ENCODE measurements around the gene TRIM63. TPM values are rescaled to one million over a fixed set of nuclear protein-coding genes. Genes with fewer than 3 reads are reported as not detected.
"Not testable (repeated sequence)": the region's sequence is repeated elsewhere in the genome, so short reads cannot be mapped to it uniquely, and the experiment has no call there.

The TRIM63 gene
- total RNA-seq, 4 donors from 2014 or later = 0.77 to 5.4 TPM; not detected in 2

- intact Hi-C loops (cut with DNase I; ENCODE audit: low total_unique reads) = no loop called here
- TF ChIP-seq, protein P1, sequence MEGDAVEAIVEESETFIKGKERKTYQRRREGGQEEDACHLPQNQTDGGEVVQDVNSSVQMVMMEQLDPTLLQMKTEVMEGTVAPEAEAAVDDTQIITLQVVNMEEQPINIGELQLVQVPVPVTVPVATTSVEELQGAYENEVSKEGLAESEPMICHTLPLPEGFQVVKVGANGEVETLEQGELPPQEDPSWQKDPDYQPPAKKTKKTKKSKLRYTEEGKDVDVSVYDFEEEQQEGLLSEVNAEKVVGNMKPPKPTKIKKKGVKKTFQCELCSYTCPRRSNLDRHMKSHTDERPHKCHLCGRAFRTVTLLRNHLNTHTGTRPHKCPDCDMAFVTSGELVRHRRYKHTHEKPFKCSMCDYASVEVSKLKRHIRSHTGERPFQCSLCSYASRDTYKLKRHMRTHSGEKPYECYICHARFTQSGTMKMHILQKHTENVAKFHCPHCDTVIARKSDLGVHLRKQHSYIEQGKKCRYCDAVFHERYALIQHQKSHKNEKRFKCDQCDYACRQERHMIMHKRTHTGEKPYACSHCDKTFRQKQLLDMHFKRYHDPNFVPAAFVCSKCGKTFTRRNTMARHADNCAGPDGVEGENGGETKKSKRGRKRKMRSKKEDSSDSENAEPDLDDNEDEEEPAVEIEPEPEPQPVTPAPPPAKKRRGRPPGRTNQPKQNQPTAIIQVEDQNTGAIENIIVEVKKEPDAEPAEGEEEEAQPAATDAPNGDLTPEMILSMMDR (IDR thresholded peaks at IDR 0.05) = peak in 1 of 4 experiments; percentile 3
- no peak for TF ChIP-seq POLR2A (IDR thresholded peaks at IDR 0.05)
- Histone ChIP-seq H3K9me3 (no peaks in the 10 kb centered on the region), H3K4me3 (peak overlapping the region; percentile 77 to 89), H3K36me3 (no peaks in the 10 kb centered on the region), H3K27me3 (no peaks in the 10 kb centered on the region), H3K27ac (peak overlapping the region; percentile 84 to 97), H3K4me1 (peaks cover 0 to 7% of the 10 kb centered on the region in 2 donors)
- peak; percentile 70 to 73 for DNase-seq
Observed at GRCh38 chr1:26110731-26111529, 43.5 kb upstream of the TRIM63 start.

- no peaks in the 10 kb centered on the region for H3K9me3 ChIP-seq
- no peak overlapping the region for H3K27ac ChIP-seq
- no peak for TF ChIP-seq POLR2A (IDR thresholded peaks at IDR 0.05)
- TF ChIP-seq, protein P1 (IDR thresholded peaks at IDR 0.05) = no peak
- no peak for DNase-seq
- H3K27me3 ChIP-seq = no peaks in the 10 kb centered on the region
- peaks cover 0 to 7% of the 10 kb centered on the region in 2 donors for H3K4me1 ChIP-seq
- intact Hi-C loops (cut with DNase I; ENCODE audit: low total_unique reads) = no loop called here
- no peaks in the 10 kb centered on the region for H3K36me3 ChIP-seq
- no peak overlapping the region for H3K4me3 ChIP-seq
Observed at GRCh38 chr1:26109229-26110164, 42.1 kb upstream of the TRIM63 start.

GRCh38 chr1:26105226-26105548 lies 37.8 kb upstream of the TRIM63 start:
- not testable (repeated sequence) for H3K27me3 ChIP-seq, H3K4me1 ChIP-seq, H3K4me3 ChIP-seq, H3K36me3 ChIP-seq, H3K9me3 ChIP-seq, H3K27ac ChIP-seq, DNase-seq
- intact Hi-C loops (cut with DNase I; ENCODE audit: low total_unique reads) = loop anchor here (2.0 kb wide), 1 partner anchor 40 kb away; no protein-coding TSS in a partner anchor

GRCh38 chr1:26102526-26102925 lies 35.1 kb upstream of the TRIM63 start:
- Histone ChIP-seq H3K4me3 (no peak overlapping the region), H3K36me3 (no peaks in the 10 kb centered on the region), H3K27ac (no peak overlapping the region), H3K27me3 (no peaks in the 10 kb centered on the region), H3K9me3 (no peaks in the 10 kb centered on the region), H3K4me1 (no peaks in the 10 kb centered on the region)
- TF ChIP-seq, protein P1 (IDR thresholded peaks at IDR 0.05) = no peak
- no peak for TF ChIP-seq POLR2A (IDR thresholded peaks at IDR 0.05)
- no peak for DNase-seq
- intact Hi-C loops (cut with DNase I; ENCODE audit: low total_unique reads) = no loop called here

DNA sequence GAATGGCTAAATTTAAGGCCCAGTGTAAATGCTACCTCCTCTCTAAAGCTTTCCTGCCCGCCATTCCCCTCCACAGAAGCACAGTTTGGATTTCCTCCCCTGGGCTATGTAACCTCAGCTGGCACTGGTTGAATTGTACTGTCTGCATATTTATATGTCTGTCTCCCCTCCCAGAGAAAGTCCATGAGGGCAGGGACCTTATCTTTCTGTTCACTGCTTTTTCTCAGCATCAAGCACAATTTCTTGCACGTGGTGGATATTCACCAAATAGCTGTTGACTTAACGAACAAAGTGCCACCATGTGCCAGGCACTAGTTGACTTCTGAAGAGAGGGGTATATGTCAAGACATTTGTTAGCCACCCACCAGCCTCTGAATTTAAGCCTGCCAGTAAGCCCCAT lies 34.7 kb upstream of the TRIM63 start:
- H3K4me3 ChIP-seq = no peak overlapping the region
- intact Hi-C loops (cut with DNase I; ENCODE audit: low total_unique reads) = no loop called here
- TF ChIP-seq POLR2A (IDR thresholded peaks at IDR 0.05) = no peak
- TF ChIP-seq, protein P1 (IDR thresholded peaks at IDR 0.05) = no peak
- H3K27me3 ChIP-seq = no peaks in the 10 kb centered on the region
- no peak overlapping the region for H3K27ac ChIP-seq
- no peak for DNase-seq
- H3K36me3 ChIP-seq = no peaks in the 10 kb centered on the region
- H3K4me1 ChIP-seq = no peaks in the 10 kb centered on the region
- no peaks in the 10 kb centered on the region for H3K9me3 ChIP-seq

DNA sequence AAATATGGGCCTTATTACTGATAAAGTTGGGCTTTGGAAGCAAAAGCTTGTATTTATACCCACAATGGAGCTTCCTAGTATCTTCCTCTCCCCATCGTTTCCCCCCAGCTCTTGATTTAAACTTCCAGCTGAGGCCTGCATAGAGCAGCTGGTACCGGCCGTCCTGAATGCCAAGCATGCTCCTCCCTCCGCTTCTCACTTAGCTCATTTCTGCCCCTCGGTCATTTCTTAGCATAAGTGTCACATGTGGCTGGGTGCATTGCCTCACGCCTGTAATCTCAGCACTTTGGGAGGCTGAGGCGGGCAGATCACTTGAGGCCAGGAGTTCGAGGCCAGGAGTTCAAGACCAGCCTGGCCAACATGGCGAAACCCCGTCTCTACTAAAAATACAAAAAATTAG lies 32.8 kb upstream of the TRIM63 start:
- H3K9me3 ChIP-seq; H3K4me3 ChIP-seq; DNase-seq; H3K4me1 ChIP-seq; H3K36me3 ChIP-seq; H3K27me3 ChIP-seq; H3K27ac ChIP-seq; intact Hi-C loops (cut with DNase I; ENCODE audit: low total_unique reads): not testable (repeated sequence)

Data from uterus (tissue), 4 donors.